K562 (cell line): ENCODE measurements around the gene RNF31. TPM values are rescaled to one million over a fixed set of nuclear protein-coding genes. Genes with fewer than 3 reads are reported as not detected.
A peak's percentile ranks its signal among the peaks of the same experiment; 100 is the strongest.

Experiments
- CEBPB ChIP-seq: fragments of 450-650 bp; IDR thresholded peaks from 2 replicates; pipeline ENCODE4 v1.6.1; 2016; ENCODE audit warnings: missing genetic modification characterization, missing compliant biosample characterization
- ILF3 ChIP-seq: fragments of 450-650 bp; IDR thresholded peaks from 2 replicates; pipeline ENCODE4 v1.6.1; 2018; ENCODE audit warnings: antibody characterized with exemption, mild to moderate bottlenecking, moderate library complexity, borderline replicate concordance
- ZNF384 ChIP-seq: IDR thresholded peaks from 2 replicates; pipeline ENCODE4 v1.6.1; 2012; ENCODE audit warnings: low read depth, low read length, improper control_type of control experiment
- polyA plus RNA-seq, 8 experiments: library from polyadenylated mRNA; depleted of rRNA in 4 of 8; stranded (reverse) in 5 of 8; unstranded in 3 of 8; fragments of >200 nt; fragmentation: Nextera tagmentation in 2 of 8; fragmentation: Illumina TruSeq in 1 of 8; extraction: Ambion mirVana in 2 of 8; extraction: Trizol in 1 of 8; gene quantifications; 2 replicates each; pipeline versions ENCODE4 v1.2.1 to v1.2.3, GENCODE V29; 2011 to 2014; ENCODE audit warnings: inconsistent platforms in 1 of 8, missing spikeins in 1 of 8
- total RNA-seq, 7 experiments: library from RNA; depleted of rRNA in 6 of 7; stranded (reverse); fragments of >200 nt in 6 of 7; fragmentation: Illumina TruSeq in 2 of 7; extraction: Trizol in 2 of 7; gene quantifications; 2 replicates each; pipeline versions ENCODE4 v1.2.1 to v1.2.3, GENCODE V29; 2011 to 2021; ENCODE audit warnings: low replicate concordance in 1 of 7
- TF ChIP-seq, protein P1 (sequence below): fragments of 450-650 bp; IDR thresholded peaks from 2 replicates; pipeline ENCODE4 v1.6.1; 2016; ENCODE audit warnings: mild to moderate bottlenecking, moderate library complexity
- TF ChIP-seq, protein P2 (sequence below), 2 experiments: fragments of 450-650 bp; conservative IDR thresholded peaks; 2 replicates each; pipeline ENCODE4 v1.6.1; 2017; ENCODE audit warnings: mild to moderate bottlenecking in 2 of 2, moderate library complexity in 2 of 2
- TF ChIP-seq, protein P3 (sequence below): fragments of 150-350 bp; IDR thresholded peaks from 2 replicates; pipeline ENCODE4 v1.6.1; 2014; ENCODE audit warnings: low read depth, mild to moderate bottlenecking, low read length, borderline replicate concordance

The RNF31 gene
- total and polyA plus RNA-seq, 9 of the 15 experiments (the other 6 are each of a cell fraction or from before 2014, with no cell fraction given), result 3.1 to 47.6 (median 19.1) TPM

DNA sequence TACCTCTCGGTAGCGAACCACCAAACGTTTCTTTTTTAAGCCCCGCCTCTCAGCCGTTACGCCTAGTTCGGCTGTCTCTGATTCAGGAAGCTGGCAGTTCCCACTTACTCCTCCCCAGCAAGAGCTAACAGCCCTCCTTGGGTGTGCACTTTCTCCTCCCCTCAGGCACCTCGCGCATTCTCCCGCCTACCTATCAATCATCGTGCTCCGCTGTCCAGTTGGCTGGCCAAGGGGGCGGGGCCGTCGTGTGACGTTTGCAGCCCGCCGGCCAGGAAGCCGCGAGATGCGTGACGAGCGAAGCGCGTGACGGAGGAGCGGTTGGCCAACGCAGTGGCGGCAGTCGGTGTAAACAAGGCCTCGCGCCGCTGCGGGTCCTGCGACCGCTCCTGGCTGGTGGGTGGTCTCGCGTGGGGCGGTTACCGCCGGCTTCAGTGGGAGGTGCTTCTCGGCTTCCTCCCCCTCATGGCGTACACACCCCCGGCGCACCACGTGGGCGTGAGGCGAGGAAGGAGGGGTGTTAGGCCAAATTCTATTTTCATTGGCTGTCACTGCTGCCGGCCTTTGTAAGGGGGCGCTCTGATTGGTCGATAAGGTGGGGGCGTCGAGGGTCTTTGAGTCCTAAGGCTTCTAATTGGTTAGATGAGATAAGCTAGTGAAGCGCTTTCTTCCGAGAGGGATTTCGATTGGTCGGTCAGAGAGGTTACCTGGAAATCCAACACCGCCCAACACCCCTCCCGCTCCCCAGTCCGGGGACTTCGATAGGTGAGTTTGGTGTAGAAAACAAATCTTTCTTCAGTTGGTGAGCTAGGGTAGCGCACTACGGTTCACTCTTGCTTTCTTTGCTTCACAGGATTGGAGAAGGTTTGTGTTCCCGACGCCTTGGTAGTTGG is 32.5 kb upstream of the RNF31 start, which contains the start of the genes DCAF11 and NRL (continued):
- TF ChIP-seq, protein P1, sequence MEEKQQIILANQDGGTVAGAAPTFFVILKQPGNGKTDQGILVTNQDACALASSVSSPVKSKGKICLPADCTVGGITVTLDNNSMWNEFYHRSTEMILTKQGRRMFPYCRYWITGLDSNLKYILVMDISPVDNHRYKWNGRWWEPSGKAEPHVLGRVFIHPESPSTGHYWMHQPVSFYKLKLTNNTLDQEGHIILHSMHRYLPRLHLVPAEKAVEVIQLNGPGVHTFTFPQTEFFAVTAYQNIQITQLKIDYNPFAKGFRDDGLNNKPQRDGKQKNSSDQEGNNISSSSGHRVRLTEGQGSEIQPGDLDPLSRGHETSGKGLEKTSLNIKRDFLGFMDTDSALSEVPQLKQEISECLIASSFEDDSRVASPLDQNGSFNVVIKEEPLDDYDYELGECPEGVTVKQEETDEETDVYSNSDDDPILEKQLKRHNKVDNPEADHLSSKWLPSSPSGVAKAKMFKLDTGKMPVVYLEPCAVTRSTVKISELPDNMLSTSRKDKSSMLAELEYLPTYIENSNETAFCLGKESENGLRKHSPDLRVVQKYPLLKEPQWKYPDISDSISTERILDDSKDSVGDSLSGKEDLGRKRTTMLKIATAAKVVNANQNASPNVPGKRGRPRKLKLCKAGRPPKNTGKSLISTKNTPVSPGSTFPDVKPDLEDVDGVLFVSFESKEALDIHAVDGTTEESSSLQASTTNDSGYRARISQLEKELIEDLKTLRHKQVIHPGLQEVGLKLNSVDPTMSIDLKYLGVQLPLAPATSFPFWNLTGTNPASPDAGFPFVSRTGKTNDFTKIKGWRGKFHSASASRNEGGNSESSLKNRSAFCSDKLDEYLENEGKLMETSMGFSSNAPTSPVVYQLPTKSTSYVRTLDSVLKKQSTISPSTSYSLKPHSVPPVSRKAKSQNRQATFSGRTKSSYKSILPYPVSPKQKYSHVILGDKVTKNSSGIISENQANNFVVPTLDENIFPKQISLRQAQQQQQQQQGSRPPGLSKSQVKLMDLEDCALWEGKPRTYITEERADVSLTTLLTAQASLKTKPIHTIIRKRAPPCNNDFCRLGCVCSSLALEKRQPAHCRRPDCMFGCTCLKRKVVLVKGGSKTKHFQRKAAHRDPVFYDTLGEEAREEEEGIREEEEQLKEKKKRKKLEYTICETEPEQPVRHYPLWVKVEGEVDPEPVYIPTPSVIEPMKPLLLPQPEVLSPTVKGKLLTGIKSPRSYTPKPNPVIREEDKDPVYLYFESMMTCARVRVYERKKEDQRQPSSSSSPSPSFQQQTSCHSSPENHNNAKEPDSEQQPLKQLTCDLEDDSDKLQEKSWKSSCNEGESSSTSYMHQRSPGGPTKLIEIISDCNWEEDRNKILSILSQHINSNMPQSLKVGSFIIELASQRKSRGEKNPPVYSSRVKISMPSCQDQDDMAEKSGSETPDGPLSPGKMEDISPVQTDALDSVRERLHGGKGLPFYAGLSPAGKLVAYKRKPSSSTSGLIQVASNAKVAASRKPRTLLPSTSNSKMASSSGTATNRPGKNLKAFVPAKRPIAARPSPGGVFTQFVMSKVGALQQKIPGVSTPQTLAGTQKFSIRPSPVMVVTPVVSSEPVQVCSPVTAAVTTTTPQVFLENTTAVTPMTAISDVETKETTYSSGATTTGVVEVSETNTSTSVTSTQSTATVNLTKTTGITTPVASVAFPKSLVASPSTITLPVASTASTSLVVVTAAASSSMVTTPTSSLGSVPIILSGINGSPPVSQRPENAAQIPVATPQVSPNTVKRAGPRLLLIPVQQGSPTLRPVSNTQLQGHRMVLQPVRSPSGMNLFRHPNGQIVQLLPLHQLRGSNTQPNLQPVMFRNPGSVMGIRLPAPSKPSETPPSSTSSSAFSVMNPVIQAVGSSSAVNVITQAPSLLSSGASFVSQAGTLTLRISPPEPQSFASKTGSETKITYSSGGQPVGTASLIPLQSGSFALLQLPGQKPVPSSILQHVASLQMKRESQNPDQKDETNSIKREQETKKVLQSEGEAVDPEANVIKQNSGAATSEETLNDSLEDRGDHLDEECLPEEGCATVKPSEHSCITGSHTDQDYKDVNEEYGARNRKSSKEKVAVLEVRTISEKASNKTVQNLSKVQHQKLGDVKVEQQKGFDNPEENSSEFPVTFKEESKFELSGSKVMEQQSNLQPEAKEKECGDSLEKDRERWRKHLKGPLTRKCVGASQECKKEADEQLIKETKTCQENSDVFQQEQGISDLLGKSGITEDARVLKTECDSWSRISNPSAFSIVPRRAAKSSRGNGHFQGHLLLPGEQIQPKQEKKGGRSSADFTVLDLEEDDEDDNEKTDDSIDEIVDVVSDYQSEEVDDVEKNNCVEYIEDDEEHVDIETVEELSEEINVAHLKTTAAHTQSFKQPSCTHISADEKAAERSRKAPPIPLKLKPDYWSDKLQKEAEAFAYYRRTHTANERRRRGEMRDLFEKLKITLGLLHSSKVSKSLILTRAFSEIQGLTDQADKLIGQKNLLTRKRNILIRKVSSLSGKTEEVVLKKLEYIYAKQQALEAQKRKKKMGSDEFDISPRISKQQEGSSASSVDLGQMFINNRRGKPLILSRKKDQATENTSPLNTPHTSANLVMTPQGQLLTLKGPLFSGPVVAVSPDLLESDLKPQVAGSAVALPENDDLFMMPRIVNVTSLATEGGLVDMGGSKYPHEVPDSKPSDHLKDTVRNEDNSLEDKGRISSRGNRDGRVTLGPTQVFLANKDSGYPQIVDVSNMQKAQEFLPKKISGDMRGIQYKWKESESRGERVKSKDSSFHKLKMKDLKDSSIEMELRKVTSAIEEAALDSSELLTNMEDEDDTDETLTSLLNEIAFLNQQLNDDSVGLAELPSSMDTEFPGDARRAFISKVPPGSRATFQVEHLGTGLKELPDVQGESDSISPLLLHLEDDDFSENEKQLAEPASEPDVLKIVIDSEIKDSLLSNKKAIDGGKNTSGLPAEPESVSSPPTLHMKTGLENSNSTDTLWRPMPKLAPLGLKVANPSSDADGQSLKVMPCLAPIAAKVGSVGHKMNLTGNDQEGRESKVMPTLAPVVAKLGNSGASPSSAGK, result peak; percentile 92
- TF ChIP-seq, protein P2, sequence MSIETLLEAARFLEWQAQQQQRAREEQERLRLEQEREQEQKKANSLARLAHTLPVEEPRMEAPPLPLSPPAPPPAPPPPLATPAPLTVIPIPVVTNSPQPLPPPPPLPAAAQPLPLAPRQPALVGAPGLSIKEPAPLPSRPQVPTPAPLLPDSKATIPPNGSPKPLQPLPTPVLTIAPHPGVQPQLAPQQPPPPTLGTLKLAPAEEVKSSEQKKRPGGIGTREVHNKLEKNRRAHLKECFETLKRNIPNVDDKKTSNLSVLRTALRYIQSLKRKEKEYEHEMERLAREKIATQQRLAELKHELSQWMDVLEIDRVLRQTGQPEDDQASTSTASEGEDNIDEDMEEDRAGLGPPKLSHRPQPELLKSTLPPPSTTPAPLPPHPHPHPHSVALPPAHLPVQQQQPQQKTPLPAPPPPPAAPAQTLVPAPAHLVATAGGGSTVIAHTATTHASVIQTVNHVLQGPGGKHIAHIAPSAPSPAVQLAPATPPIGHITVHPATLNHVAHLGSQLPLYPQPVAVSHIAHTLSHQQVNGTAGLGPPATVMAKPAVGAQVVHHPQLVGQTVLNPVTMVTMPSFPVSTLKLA (conservative IDR thresholded peaks at IDR 0.05), result peak; percentile 100
- TF ChIP-seq, protein P3, sequence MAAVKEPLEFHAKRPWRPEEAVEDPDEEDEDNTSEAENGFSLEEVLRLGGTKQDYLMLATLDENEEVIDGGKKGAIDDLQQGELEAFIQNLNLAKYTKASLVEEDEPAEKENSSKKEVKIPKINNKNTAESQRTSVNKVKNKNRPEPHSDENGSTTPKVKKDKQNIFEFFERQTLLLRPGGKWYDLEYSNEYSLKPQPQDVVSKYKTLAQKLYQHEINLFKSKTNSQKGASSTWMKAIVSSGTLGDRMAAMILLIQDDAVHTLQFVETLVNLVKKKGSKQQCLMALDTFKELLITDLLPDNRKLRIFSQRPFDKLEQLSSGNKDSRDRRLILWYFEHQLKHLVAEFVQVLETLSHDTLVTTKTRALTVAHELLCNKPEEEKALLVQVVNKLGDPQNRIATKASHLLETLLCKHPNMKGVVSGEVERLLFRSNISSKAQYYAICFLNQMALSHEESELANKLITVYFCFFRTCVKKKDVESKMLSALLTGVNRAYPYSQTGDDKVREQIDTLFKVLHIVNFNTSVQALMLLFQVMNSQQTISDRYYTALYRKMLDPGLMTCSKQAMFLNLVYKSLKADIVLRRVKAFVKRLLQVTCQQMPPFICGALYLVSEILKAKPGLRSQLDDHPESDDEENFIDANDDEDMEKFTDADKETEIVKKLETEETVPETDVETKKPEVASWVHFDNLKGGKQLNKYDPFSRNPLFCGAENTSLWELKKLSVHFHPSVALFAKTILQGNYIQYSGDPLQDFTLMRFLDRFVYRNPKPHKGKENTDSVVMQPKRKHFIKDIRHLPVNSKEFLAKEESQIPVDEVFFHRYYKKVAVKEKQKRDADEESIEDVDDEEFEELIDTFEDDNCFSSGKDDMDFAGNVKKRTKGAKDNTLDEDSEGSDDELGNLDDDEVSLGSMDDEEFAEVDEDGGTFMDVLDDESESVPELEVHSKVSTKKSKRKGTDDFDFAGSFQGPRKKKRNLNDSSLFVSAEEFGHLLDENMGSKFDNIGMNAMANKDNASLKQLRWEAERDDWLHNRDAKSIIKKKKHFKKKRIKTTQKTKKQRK, result peak; percentile 70; the same call in 1 of the 2 replicates
- TF ChIP-seq CEBPB (tag), result peak; percentile 72
- no peak for TF ChIP-seq ZNF384
- no peak for TF ChIP-seq ILF3
